Measurements from ENCODE around the gene ADAMTSL1.
"Not testable (repeated sequence)": the region's sequence is repeated elsewhere in the genome, so short reads cannot be mapped to it uniquely, and the experiment has no call there.

ADAMTSL1 gene

DNA sequence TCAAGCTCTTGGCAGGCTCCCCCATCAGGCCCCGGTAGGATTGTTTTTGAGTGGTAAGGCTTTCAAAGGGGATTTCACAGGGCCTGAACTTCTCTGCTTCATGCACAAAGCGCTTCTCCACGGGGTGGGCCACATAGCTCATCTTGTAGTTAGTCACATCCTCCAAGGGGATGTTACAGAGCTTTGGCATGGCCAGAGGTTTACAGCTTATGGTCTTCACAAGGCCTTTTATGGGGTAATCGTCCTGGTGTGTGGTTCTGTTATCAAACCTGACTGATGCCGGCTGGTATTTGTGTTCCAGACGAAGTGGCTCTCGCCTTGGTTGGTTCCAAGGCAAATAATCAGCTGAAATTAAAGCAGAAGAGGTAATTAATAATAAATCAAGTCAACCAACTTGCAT, 454.8 kb downstream of the ADAMTSL1 start:
- H3K27ac ChIP-seq (ENCODE audit: low read length), result no peak overlapping the region
- H3K79me2 ChIP-seq (ENCODE audit: low read length), result no peaks in the 10 kb centered on the region
- H3K4me3 ChIP-seq (ENCODE audit: low read length), result no peak overlapping the region
- peaks cover 5% of the 10 kb centered on the region; the same call in 1 of the 2 replicates for H3K27me3 ChIP-seq (ENCODE audit: low read depth, low read length)
- H4K20me1 ChIP-seq (ENCODE audit: insufficient read depth, low read length), result no peaks in the 10 kb centered on the region
- H3K4me1 ChIP-seq (ENCODE audit: low read length), result no peaks in the 10 kb centered on the region
- H2AFZ ChIP-seq (ENCODE audit: low read depth, low read length), result no peak overlapping the region
- TF ChIP-seq EZH2phosphoT487 (IDR thresholded peaks at IDR 0.05; ENCODE audit: low read depth) (no peak), CTCF (IDR thresholded peaks at IDR 0.05; ENCODE audit: low read depth, low read length) (no peak)
- H3K4me2 ChIP-seq (ENCODE audit: low read length), result no peak overlapping the region
- H3K9me3 ChIP-seq (ENCODE audit: insufficient read depth, low read length), result no peaks in the 10 kb centered on the region
- no peak overlapping the region for H3K9ac ChIP-seq (ENCODE audit: low read length)
- no peaks in the 10 kb centered on the region for H3K36me3 ChIP-seq (replicated peaks; ENCODE audit: low read depth, low read length)

- not testable (repeated sequence) for H3K4me1 ChIP-seq (ENCODE audit: low read length); H3K9ac ChIP-seq (ENCODE audit: low read length); H3K4me3 ChIP-seq (ENCODE audit: low read length); H3K36me3 ChIP-seq (replicated peaks; ENCODE audit: low read depth, low read length); H3K9me3 ChIP-seq (ENCODE audit: insufficient read depth, low read length); H2AFZ ChIP-seq (ENCODE audit: low read depth, low read length); H3K4me2 ChIP-seq (ENCODE audit: low read length); H3K27me3 ChIP-seq (ENCODE audit: low read depth, low read length); H3K79me2 ChIP-seq (ENCODE audit: low read length); H3K27ac ChIP-seq (ENCODE audit: low read length); H4K20me1 ChIP-seq (ENCODE audit: insufficient read depth, low read length)
These were observed 456.7 kb downstream of the ADAMTSL1 start for GRCh38 chr9:18930611-18931010.

DNA sequence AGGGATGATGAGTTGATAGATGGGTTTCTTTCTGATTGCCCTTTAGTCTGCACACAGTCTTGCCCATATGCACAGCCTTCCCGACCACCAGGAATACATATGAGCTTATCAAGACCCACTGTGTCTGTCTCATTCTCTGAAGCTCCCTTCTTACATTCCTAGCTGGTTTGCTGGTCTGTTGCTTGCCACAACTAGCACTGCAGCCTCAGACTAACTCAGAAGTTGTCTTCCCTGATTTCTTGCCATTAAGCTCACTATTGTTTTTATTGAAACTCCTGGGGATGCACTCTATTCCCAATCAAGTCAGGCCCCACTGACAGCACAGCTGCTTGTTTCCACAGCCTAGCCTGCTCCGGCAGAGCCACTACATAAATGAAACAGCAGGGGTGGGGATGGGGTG, 461.6 kb downstream of the ADAMTSL1 start:
- H3K9ac ChIP-seq (ENCODE audit: low read length), result no peak overlapping the region
- no peak overlapping the region for H2AFZ ChIP-seq (ENCODE audit: low read depth, low read length)
- TF ChIP-seq CTCF (IDR thresholded peaks at IDR 0.05; ENCODE audit: low read depth, low read length) (no peak), EZH2phosphoT487 (IDR thresholded peaks at IDR 0.05; ENCODE audit: low read depth) (no peak)
- H3K36me3 ChIP-seq (replicated peaks; ENCODE audit: low read depth, low read length), result no peaks in the 10 kb centered on the region
- H3K4me1 ChIP-seq (ENCODE audit: low read length), result no peaks in the 10 kb centered on the region
- H3K79me2 ChIP-seq (ENCODE audit: low read length), result no peaks in the 10 kb centered on the region
- no peak overlapping the region for H3K4me3 ChIP-seq (ENCODE audit: low read length)
- no peaks in the 10 kb centered on the region for H4K20me1 ChIP-seq (ENCODE audit: insufficient read depth, low read length)
- no peak overlapping the region for H3K27ac ChIP-seq (ENCODE audit: low read length)
- H3K27me3 ChIP-seq (ENCODE audit: low read depth, low read length), result peaks cover 5% of the 10 kb centered on the region; the same call in 1 of the 2 replicates
- H3K9me3 ChIP-seq (ENCODE audit: insufficient read depth, low read length), result no peaks in the 10 kb centered on the region
- no peak overlapping the region for H3K4me2 ChIP-seq (ENCODE audit: low read length)

DNA sequence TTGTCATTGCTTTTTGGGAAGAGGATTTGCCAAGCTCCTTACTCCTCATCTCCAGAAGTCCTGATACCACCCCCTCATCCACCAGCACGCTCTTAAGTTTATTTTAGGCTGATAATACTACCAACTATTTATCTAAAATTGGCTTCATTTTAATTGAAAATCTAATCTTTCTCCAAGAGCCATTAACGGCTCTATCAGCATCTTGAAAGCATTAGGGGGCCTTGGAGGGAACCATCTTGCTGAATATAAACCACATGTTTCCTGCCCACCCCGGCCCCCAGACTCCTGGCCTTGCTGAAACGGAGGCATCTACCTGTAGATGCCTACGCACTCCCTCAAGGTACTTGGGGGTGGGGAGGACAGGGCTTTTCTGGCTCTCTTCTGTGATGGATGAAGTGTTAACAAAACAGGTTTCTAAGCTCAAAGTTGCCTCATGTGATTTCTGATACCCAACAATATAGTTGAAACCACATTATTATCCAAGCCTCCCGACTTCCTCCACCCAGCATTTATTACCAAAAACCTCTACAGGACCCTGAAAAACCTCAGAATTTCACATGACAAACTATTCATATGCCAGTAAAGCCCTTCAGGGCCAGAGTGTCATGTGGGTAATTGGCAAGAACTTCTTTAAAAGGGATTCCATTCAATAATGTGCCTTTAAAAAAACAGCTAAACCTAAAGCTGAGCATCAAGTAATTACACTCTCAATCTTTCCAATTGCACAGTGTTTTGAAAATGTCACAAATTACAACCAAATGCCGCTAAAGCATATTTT, 462.3 kb downstream of the ADAMTSL1 start:
- Histone ChIP-seq H3K27me3 (ENCODE audit: low read depth, low read length) (peaks cover 5% of the 10 kb centered on the region; the same call in 1 of the 2 replicates), H4K20me1 (ENCODE audit: insufficient read depth, low read length) (no peaks in the 10 kb centered on the region), H3K79me2 (ENCODE audit: low read length) (no peaks in the 10 kb centered on the region), H3K4me2 (ENCODE audit: low read length) (no peak overlapping the region), H2AFZ (ENCODE audit: low read depth, low read length) (no peak overlapping the region), H3K4me1 (ENCODE audit: low read length) (no peaks in the 10 kb centered on the region), H3K36me3 (replicated peaks; ENCODE audit: low read depth, low read length) (no peaks in the 10 kb centered on the region), H3K4me3 (ENCODE audit: low read length) (no peak overlapping the region), H3K27ac (ENCODE audit: low read length) (no peak overlapping the region), H3K9me3 (ENCODE audit: insufficient read depth, low read length) (no peaks in the 10 kb centered on the region), H3K9ac (ENCODE audit: low read length) (no peak overlapping the region)
- TF ChIP-seq EZH2phosphoT487 (IDR thresholded peaks at IDR 0.05; ENCODE audit: low read depth) (no peak), CTCF (IDR thresholded peaks at IDR 0.05; ENCODE audit: low read depth, low read length) (no peak)

Data from OCI-LY3 (cell line).